Posterior cingulate gyrus (tissue), 11 donors: Measurements from ENCODE around the gene CDKN1B.

Experiments used
- DNase-seq, 10 donors: peaks; one replicate each; pipeline versions ENCODE4 v3.0.0 to v3.0.0-alpha.2; 2020 to 2021; ENCODE audit warnings: mixed read lengths in 3 of 10
- intact Hi-C: fragments of 100-400 bp; cut with DNase I; formaldehyde crosslinking; loops from one replicate; pipeline ENCODE4 v1.15.1; 2023

Gene CDKN1B

GRCh38 chr12:12699345-12699744 is 17.8 kb upstream of the CDKN1B start:
- no peak for DNase-seq
- intact Hi-C loops = loop anchor here (5.0 kb wide), 2 partner anchors 87 to 137 kb away; partner anchors contain the start of genes CREBL2 and DUSP16

GRCh38 chr12:12700254-12700653 is 16.9 kb upstream of the CDKN1B start:
- intact Hi-C loops = loop anchor here (5.0 to 10.0 kb wide), 3 partner anchors 43 to 1115 kb away; no protein-coding TSS in a partner anchor
- DNase-seq = no peak

GRCh38 chr12:12701457-12701856 is 15.7 kb upstream of the CDKN1B start:
- DNase-seq = no peak
- intact Hi-C loops = loop anchor here (5.0 to 10.0 kb wide), 3 partner anchors 44 to 1117 kb away; no protein-coding TSS in a partner anchor

- intact Hi-C loops = loop anchor here (2.0 to 10.0 kb wide), 4 partner anchors 47 to 1120 kb away; no protein-coding TSS in a partner anchor
Measured at GRCh38 chr12:12704593-12705230, 12.5 kb upstream of the CDKN1B start.

GRCh38 chr12:12705838-12706520 is 11.2 kb upstream of the CDKN1B start:
- intact Hi-C loops = loop anchor here (2.0 to 10.0 kb wide), 3 partner anchors 329 to 1121 kb away; no protein-coding TSS in a partner anchor
- DNase-seq = no peak

More at GRCh38 chr12:12704593-12705230, 12.5 kb upstream of the CDKN1B start:
- peak in 5 of 10 donors; percentile 40 to 90 (median 53) for DNase-seq

GRCh38 chr12:12713932-12714275 is 3.3 kb upstream of the CDKN1B start:
- no peak for DNase-seq
- intact Hi-C loops = no loop called here

- intact Hi-C loops = no loop called here
- DNase-seq = peak in 5 of 10 donors; percentile 27 to 90 (median 42)
Measured at GRCh38 chr12:12714276-12715021, 2.7 kb upstream of the CDKN1B start.

- intact Hi-C loops = no loop called here
Measured at GRCh38 chr12:12715128-12715458, 2.1 kb upstream of the CDKN1B start.

GRCh38 chr12:12715459-12716150 is 1.6 kb upstream of the CDKN1B start:
- DNase-seq = peak in 1 of 10 donors; percentile 17
- intact Hi-C loops = no loop called here

More at GRCh38 chr12:12715128-12715458, 2.1 kb upstream of the CDKN1B start:
- no peak for DNase-seq

GRCh38 chr12:12716151-12716792 is 896 bp upstream of the CDKN1B start:
- intact Hi-C loops = no loop called here
- peak in 2 of 10 donors; percentile 16 to 20 for DNase-seq

GRCh38 chr12:12717586-12718380 is 615 bp downstream of the CDKN1B start:
- DNase-seq = peak in 6 of 10 donors; percentile 31 to 89 (median 60)
- intact Hi-C loops = loop anchor here (1.0 kb wide), 1 partner anchor 8 kb away; no protein-coding TSS in a partner anchor

GRCh38 chr12:12718381-12718759 is 1.2 kb downstream of the CDKN1B start:
- DNase-seq = no peak
- intact Hi-C loops = no loop called here

GRCh38 chr12:12718853-12719252 is 1.7 kb downstream of the CDKN1B start:
- intact Hi-C loops = no loop called here
- no peak for DNase-seq

- intact Hi-C loops = no loop called here
- no peak for DNase-seq
Measured at GRCh38 chr12:12719496-12719895, 2.3 kb downstream of the CDKN1B start.

- no peak for DNase-seq
- intact Hi-C loops = loop anchor here (5.0 kb wide), 1 partner anchor 453 kb away; the partner anchor contains the start of gene LRP6
Measured at GRCh38 chr12:12720052-12720451, 2.9 kb downstream of the CDKN1B start.

- no peak for DNase-seq
- intact Hi-C loops = loop anchor here (5.0 kb wide), 1 partner anchor 453 kb away; the partner anchor contains the start of gene LRP6
Measured at GRCh38 chr12:12720672-12721161, 3.5 kb downstream of the CDKN1B start.

GRCh38 chr12:12721176-12721751 is 4.1 kb downstream of the CDKN1B start:
- DNase-seq = no peak
- intact Hi-C loops = loop anchor here (5.0 kb wide), 1 partner anchor 454 kb away; the partner anchor contains the start of gene LRP6

- DNase-seq = no peak
- intact Hi-C loops = loop anchor here (5.0 kb wide), 1 partner anchor 455 kb away; the partner anchor contains the start of gene LRP6
Measured at GRCh38 chr12:12721814-12722434, 4.8 kb downstream of the CDKN1B start.
